ENCODE data around the gene PLA2G4F.

PLA2G4F gene

DNA sequence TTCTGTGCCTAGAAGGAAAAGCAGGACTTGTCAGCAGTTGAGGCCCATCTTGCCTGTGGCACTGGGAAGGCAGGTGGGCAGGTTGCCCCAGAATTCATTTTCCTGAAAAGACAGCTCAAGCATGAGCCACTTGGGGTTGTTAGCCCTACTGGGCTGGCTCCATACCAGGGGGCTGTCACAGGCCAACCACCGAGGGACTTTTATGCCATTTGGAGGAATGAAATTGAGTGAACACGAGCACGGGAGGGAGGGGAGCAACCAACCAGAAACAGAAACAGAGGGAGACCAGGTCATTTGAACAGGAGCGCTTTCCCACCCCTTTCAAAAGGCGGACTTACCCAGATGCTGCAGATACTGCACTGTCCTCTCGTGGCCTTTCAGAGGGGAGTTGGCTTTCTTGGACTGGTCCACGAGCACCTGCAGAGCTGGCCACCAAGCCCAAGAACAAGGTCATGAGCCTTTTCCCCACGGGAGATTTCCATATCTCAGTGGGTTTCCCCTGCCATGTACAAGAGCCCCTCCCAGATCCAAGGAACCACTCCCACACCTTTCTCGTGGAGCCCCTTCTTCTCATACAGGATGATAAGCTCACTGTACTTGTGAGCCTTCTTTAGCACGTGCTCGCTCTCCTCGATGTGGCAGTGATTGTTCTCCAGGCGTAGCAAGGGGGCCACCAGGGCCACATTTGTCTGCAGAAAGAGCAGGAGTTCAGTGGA lies 9.9 kb upstream of the PLA2G4F start:
- peaks cover 53 to 72% of the 10 kb centered on the region in 2 experiments for H3K36me3 ChIP-seq (ENCODE audit: control insufficient read depth in 1 of 2, insufficient read depth in 2 of 2, low read length in 2 of 2)
- no peak overlapping the region for H2BK12ac ChIP-seq (ENCODE audit: low read length)
- H3K9me3 ChIP-seq (ENCODE audit: insufficient read depth, low read depth, low read length) = peaks cover 2% of the 10 kb centered on the region
- H2AFZ ChIP-seq (ENCODE audit: insufficient read depth, low read length, poor library complexity) = no peak overlapping the region
- no peak overlapping the region for H4K91ac ChIP-seq (ENCODE audit: low read depth, low read length)
- H3K9ac ChIP-seq (ENCODE audit: low read length) = no peak overlapping the region
- no peaks in the 10 kb centered on the region for H3K79me2 ChIP-seq (ENCODE audit: control insufficient read depth, insufficient read depth, low read length, poor library complexity)
- H3K14ac ChIP-seq (ENCODE audit: low read length) = no peak overlapping the region
- H3K4me2 ChIP-seq (ENCODE audit: low read length) = no peak overlapping the region
- no peak overlapping the region for H3K27ac ChIP-seq (ENCODE audit: low read depth, low read length)
- no peak overlapping the region for H3K18ac ChIP-seq (ENCODE audit: low read length)
- no CpG with 5 or more reads among the region's 13 CpGs for WGBS (ENCODE audit: extremely low coverage, insufficient coverage, insufficient read length)
- no peak overlapping the region for H2BK5ac ChIP-seq (ENCODE audit: low read depth, low read length, poor library complexity)
- H4K8ac ChIP-seq (ENCODE audit: low read depth, low read length) = no peak overlapping the region
- H3K27me3 ChIP-seq (ENCODE audit: insufficient read depth, low read length) = no peaks in the 10 kb centered on the region
- H3K4ac ChIP-seq (ENCODE audit: low read depth, low read length) = no peak overlapping the region
- DNase-seq = no peak
- H3K4me1 ChIP-seq (ENCODE audit: control insufficient read depth in 1 of 2, insufficient read depth in 2 of 2, low read length in 2 of 2) = peaks cover 3 to 4% of the 10 kb centered on the region in 2 experiments
- H3K23ac ChIP-seq (ENCODE audit: low read length) = no peak overlapping the region
- H2AK5ac ChIP-seq (ENCODE audit: low read length) = no peak overlapping the region
- H4K12ac ChIP-seq (ENCODE audit: low read depth, low read length) = no peak overlapping the region
- H3K79me1 ChIP-seq (ENCODE audit: low read length) = no peaks in the 10 kb centered on the region
- no peak overlapping the region for H3K4me3 ChIP-seq (ENCODE audit: low read depth, low read length)
- H2BK120ac ChIP-seq (ENCODE audit: insufficient read depth, low read length, poor library complexity) = no peak overlapping the region

DNA sequence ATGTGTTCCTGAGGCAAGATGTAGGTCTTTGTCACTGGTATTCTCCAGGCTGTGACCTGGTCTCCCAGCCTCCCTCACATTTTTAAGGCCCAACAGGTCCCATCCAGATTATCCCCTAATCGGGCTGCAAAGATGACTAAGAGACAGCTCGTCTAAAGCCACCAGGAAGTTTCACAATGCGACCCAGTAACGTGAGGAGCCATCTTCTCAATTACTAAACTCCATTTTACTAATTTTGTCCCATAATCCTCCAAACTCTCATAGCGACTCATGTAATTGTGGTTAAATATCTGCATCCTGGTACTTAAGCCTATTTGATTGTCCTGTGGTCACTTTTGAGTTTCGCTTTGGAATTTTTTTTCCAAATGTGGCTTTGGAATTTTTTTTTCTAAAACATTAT lies 8.7 kb upstream of the PLA2G4F start:
- H3K4me3 ChIP-seq (ENCODE audit: low read depth, low read length) = no peak overlapping the region
- WGBS (ENCODE audit: extremely low coverage, insufficient coverage, insufficient read length) = no CpG with 5 or more reads among the region's 6 CpGs
- no peak overlapping the region for H2BK12ac ChIP-seq (ENCODE audit: low read length)
- H3K9me3 ChIP-seq (ENCODE audit: insufficient read depth, low read depth, low read length) = peaks cover 2% of the 10 kb centered on the region
- H4K91ac ChIP-seq (ENCODE audit: low read depth, low read length) = no peak overlapping the region
- no peak overlapping the region for H3K9ac ChIP-seq (ENCODE audit: low read length)
- H2AK5ac ChIP-seq (ENCODE audit: low read length) = no peak overlapping the region
- peaks cover 58 to 75% of the 10 kb centered on the region in 2 experiments for H3K36me3 ChIP-seq (ENCODE audit: control insufficient read depth in 1 of 2, insufficient read depth in 2 of 2, low read length in 2 of 2)
- no peaks in the 10 kb centered on the region for H3K79me1 ChIP-seq (ENCODE audit: low read length)
- peaks cover 3 to 4% of the 10 kb centered on the region in 2 experiments for H3K4me1 ChIP-seq (ENCODE audit: control insufficient read depth in 1 of 2, insufficient read depth in 2 of 2, low read length in 2 of 2)
- no peak overlapping the region for H3K18ac ChIP-seq (ENCODE audit: low read length)
- no peak overlapping the region for H2BK5ac ChIP-seq (ENCODE audit: low read depth, low read length, poor library complexity)
- H3K79me2 ChIP-seq (ENCODE audit: control insufficient read depth, insufficient read depth, low read length, poor library complexity) = no peaks in the 10 kb centered on the region
- H3K27ac ChIP-seq (ENCODE audit: low read depth, low read length) = no peak overlapping the region
- no peak overlapping the region for H3K14ac ChIP-seq (ENCODE audit: low read length)
- DNase-seq = no peak
- H3K4me2 ChIP-seq (ENCODE audit: low read length) = no peak overlapping the region
- H4K12ac ChIP-seq (ENCODE audit: low read depth, low read length) = no peak overlapping the region
- H2BK120ac ChIP-seq (ENCODE audit: insufficient read depth, low read length, poor library complexity) = no peak overlapping the region
- H3K4ac ChIP-seq (ENCODE audit: low read depth, low read length) = no peak overlapping the region
- H2AFZ ChIP-seq (ENCODE audit: insufficient read depth, low read length, poor library complexity) = no peak overlapping the region
- no peaks in the 10 kb centered on the region for H3K27me3 ChIP-seq (ENCODE audit: insufficient read depth, low read length)
- no peak overlapping the region for H3K23ac ChIP-seq (ENCODE audit: low read length)
- no peak overlapping the region for H4K8ac ChIP-seq (ENCODE audit: low read depth, low read length)

DNA sequence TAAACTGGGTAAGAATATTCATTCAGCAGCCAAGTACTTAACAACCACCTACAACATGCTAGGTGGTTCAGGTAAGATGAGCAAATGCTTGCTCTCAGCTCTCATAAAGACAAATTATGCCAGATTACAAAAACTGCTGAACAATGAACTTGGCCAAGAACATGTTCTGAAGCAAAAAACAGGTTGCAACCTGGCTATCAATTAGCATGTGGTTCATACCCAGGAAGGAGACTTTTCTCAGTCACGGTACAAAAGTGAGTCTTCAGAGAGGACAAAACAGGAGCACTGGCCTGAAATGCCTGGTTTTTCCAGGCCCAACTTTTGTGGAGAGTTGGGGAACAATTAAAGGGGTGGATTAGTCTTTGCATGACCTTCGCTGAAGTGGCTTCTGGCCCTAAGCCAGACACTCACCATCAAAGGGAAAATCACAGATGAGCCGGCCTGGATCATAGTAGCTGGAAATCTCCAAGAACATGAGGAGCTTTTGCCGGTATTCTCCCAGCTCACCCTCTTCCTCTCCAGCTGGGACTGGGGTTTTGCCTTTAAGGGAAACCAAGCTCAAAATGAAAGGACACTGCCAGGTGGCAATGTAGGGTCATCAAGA lies 7.6 kb upstream of the PLA2G4F start:
- DNase-seq = no peak
- Histone ChIP-seq H3K9ac (ENCODE audit: low read length) (no peak overlapping the region), H2AK5ac (ENCODE audit: low read length) (no peak overlapping the region), H3K79me2 (ENCODE audit: control insufficient read depth, insufficient read depth, low read length, poor library complexity) (no peaks in the 10 kb centered on the region), H3K4ac (ENCODE audit: low read depth, low read length) (no peak overlapping the region), H4K91ac (ENCODE audit: low read depth, low read length) (no peak overlapping the region), H4K12ac (ENCODE audit: low read depth, low read length) (no peak overlapping the region), H2AFZ (ENCODE audit: insufficient read depth, low read length, poor library complexity) (no peak overlapping the region), H2BK120ac (ENCODE audit: insufficient read depth, low read length, poor library complexity) (no peak overlapping the region), H2BK12ac (ENCODE audit: low read length) (no peak overlapping the region), H3K9me3 (ENCODE audit: insufficient read depth, low read depth, low read length) (peaks cover 2% of the 10 kb centered on the region), H3K27me3 (ENCODE audit: insufficient read depth, low read length) (no peaks in the 10 kb centered on the region), H3K27ac (ENCODE audit: low read depth, low read length) (no peak overlapping the region), H4K8ac (ENCODE audit: low read depth, low read length) (no peak overlapping the region), H3K23ac (ENCODE audit: low read length) (no peak overlapping the region), H2BK5ac (ENCODE audit: low read depth, low read length, poor library complexity) (no peak overlapping the region), H3K79me1 (ENCODE audit: low read length) (no peaks in the 10 kb centered on the region), H3K4me1 (ENCODE audit: control insufficient read depth in 1 of 2, insufficient read depth in 2 of 2, low read length in 2 of 2) (peaks cover 3 to 4% of the 10 kb centered on the region in 2 experiments), H3K36me3 (ENCODE audit: control insufficient read depth in 1 of 2, insufficient read depth in 2 of 2, low read length in 2 of 2) (peaks cover 66 to 83% of the 10 kb centered on the region in 2 experiments), H3K4me3 (ENCODE audit: low read depth, low read length) (no peak overlapping the region), H3K18ac (ENCODE audit: low read length) (no peak overlapping the region), H3K14ac (ENCODE audit: low read length) (no peak overlapping the region), H3K4me2 (ENCODE audit: low read length) (no peak overlapping the region)
- WGBS (ENCODE audit: extremely low coverage, insufficient coverage, insufficient read length) = no CpG with 5 or more reads among the region's 4 CpGs

DNA sequence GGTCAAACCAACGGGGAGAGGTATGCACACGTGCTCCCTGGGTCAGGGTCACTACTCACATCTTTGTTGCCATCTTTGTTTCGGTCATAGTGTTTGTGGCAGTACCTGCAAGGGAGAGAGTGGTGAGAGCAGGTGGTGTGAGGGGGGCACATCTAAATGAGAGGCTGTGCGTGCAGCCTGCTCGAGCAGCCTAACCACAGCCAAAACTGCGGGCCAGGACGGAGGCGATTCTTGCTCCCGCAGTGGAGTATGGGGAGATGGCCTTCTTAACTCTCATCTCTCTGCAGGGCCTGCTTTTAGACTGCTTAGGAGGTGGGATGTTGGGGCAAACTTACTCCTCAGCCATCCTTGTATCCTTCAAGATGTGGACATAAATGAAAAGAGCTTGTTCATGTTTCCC lies 6.9 kb upstream of the PLA2G4F start:
- Histone ChIP-seq H3K14ac (ENCODE audit: low read length) (no peak overlapping the region), H3K79me1 (ENCODE audit: low read length) (no peaks in the 10 kb centered on the region), H3K27me3 (ENCODE audit: insufficient read depth, low read length) (no peaks in the 10 kb centered on the region), H4K12ac (ENCODE audit: low read depth, low read length) (no peak overlapping the region), H3K4me2 (ENCODE audit: low read length) (no peak overlapping the region), H2BK12ac (ENCODE audit: low read length) (no peak overlapping the region), H3K9ac (ENCODE audit: low read length) (no peak overlapping the region), H3K18ac (ENCODE audit: low read length) (no peak overlapping the region), H2BK5ac (ENCODE audit: low read depth, low read length, poor library complexity) (no peak overlapping the region), H3K36me3 (ENCODE audit: control insufficient read depth in 1 of 2, insufficient read depth in 2 of 2, low read length in 2 of 2) (peaks cover 66 to 83% of the 10 kb centered on the region in 2 experiments), H3K4me1 (ENCODE audit: control insufficient read depth in 1 of 2, insufficient read depth in 2 of 2, low read length in 2 of 2) (peaks cover 3 to 4% of the 10 kb centered on the region in 2 experiments), H3K4me3 (ENCODE audit: low read depth, low read length) (peak overlapping the region; percentile 20), H4K8ac (ENCODE audit: low read depth, low read length) (no peak overlapping the region), H2AFZ (ENCODE audit: insufficient read depth, low read length, poor library complexity) (no peak overlapping the region), H3K9me3 (ENCODE audit: insufficient read depth, low read depth, low read length) (peaks cover 2% of the 10 kb centered on the region), H3K23ac (ENCODE audit: low read length) (no peak overlapping the region), H4K91ac (ENCODE audit: low read depth, low read length) (no peak overlapping the region), H2BK120ac (ENCODE audit: insufficient read depth, low read length, poor library complexity) (no peak overlapping the region), H3K79me2 (ENCODE audit: control insufficient read depth, insufficient read depth, low read length, poor library complexity) (no peaks in the 10 kb centered on the region), H3K4ac (ENCODE audit: low read depth, low read length) (no peak overlapping the region), H2AK5ac (ENCODE audit: low read length) (no peak overlapping the region), H3K27ac (ENCODE audit: low read depth, low read length) (no peak overlapping the region)
- WGBS (ENCODE audit: extremely low coverage, insufficient coverage, insufficient read length) = no CpG with 5 or more reads among the region's 9 CpGs
- DNase-seq = no peak
